Epithelial cell of esophagus (primary cell): ENCODE data around the gene ZC3H12D.

Source experiments
- DNase-seq: peaks from one replicate; pipeline ENCODE4 v3.0.0; 2010; ENCODE audit warnings: low read depth
- H3K4me3 ChIP-seq: 2 replicates; pipeline ENCODE4 v1.5.1; 2011; ENCODE audit warnings: mild to moderate bottlenecking, low read length, control low read depth
- CTCF ChIP-seq: IDR thresholded peaks from 2 replicates; pipeline ENCODE4 v1.5.1; 2011; ENCODE audit warnings: low read depth, mild to moderate bottlenecking, low read length, control low read depth, inconsistent platforms; ENCODE audit not compliant: insufficient read depth; ENCODE audit errors: missing control alignments

ZC3H12D gene

GRCh38 chr6:149425224-149425623 is 59.6 kb downstream of the ZC3H12D start:
- no peak for TF ChIP-seq CTCF
- no peak for DNase-seq

GRCh38 chr6:149423964-149424440 is 60.8 kb downstream of the ZC3H12D start:
- no peak overlapping the region for H3K4me3 ChIP-seq
- no peak for TF ChIP-seq CTCF
- DNase-seq: no peak

More at GRCh38 chr6:149425224-149425623, 59.6 kb downstream of the ZC3H12D start:
- H3K4me3 ChIP-seq: no peak overlapping the region

- H3K4me3 ChIP-seq: no peak overlapping the region
- TF ChIP-seq CTCF: no peak
- DNase-seq: no peak
These were observed 62.2 kb downstream of the ZC3H12D start for GRCh38 chr6:149422581-149422980.

- TF ChIP-seq CTCF: no peak
- no peak for DNase-seq
- no peak overlapping the region for H3K4me3 ChIP-seq
These were observed 63.7 kb downstream of the ZC3H12D start for GRCh38 chr6:149421132-149421531.

GRCh38 chr6:149419696-149420404 is 65.0 kb downstream of the ZC3H12D start:
- no peak overlapping the region for H3K4me3 ChIP-seq
- no peak for TF ChIP-seq CTCF
- no peak for DNase-seq

- no peak overlapping the region for H3K4me3 ChIP-seq
- TF ChIP-seq CTCF: no peak
- DNase-seq: no peak
These were observed 70.0 kb downstream of the ZC3H12D start for GRCh38 chr6:149414821-149415220.

GRCh38 chr6:149414009-149414408 is 70.8 kb downstream of the ZC3H12D start:
- no peak for DNase-seq
- H3K4me3 ChIP-seq: no peak overlapping the region
- TF ChIP-seq CTCF: no peak
